ENCODE measurements around the gene TMEM106A.
"Not testable (repeated sequence)": the region's sequence is repeated elsewhere in the genome, so short reads cannot be mapped to it uniquely, and the experiment has no call there.

The TMEM106A gene

GRCh38 chr17:43186656-43187055 is 25.0 kb upstream of the TMEM106A start:
- not testable (repeated sequence) for H3K9ac ChIP-seq (ENCODE audit: low read depth, low read length); H3K27me3 ChIP-seq (ENCODE audit: control insufficient read depth, insufficient read depth, low read length); H3K4me3 ChIP-seq (ENCODE audit: low read depth, low read length); H3K9me3 ChIP-seq (ENCODE audit: control insufficient read depth, insufficient read depth, low read length); H3K4me1 ChIP-seq (ENCODE audit: control insufficient read depth, insufficient read depth, low read length)
- H3K36me3 ChIP-seq (ENCODE audit: control insufficient read depth, insufficient read depth, low read length), result peaks cover 16% of the 10 kb centered on the region

- H3K9ac ChIP-seq (ENCODE audit: low read depth, low read length), result no peak overlapping the region
- H3K4me1 ChIP-seq (ENCODE audit: control insufficient read depth, insufficient read depth, low read length), result no peaks in the 10 kb centered on the region
- no peak overlapping the region for H3K4me3 ChIP-seq (ENCODE audit: low read depth, low read length)
- H3K36me3 ChIP-seq (ENCODE audit: control insufficient read depth, insufficient read depth, low read length), result peaks cover 34% of the 10 kb centered on the region
- no peaks in the 10 kb centered on the region for H3K27me3 ChIP-seq (ENCODE audit: control insufficient read depth, insufficient read depth, low read length)
- no peaks in the 10 kb centered on the region for H3K9me3 ChIP-seq (ENCODE audit: control insufficient read depth, insufficient read depth, low read length)
Observed at GRCh38 chr17:43193251-43193650, 18.4 kb upstream of the TMEM106A start.

GRCh38 chr17:43199633-43200032 is 12.0 kb upstream of the TMEM106A start:
- H3K4me1 ChIP-seq (ENCODE audit: control insufficient read depth, insufficient read depth, low read length), result no peaks in the 10 kb centered on the region
- H3K9ac ChIP-seq (ENCODE audit: low read depth, low read length), result no peak overlapping the region
- H3K27me3 ChIP-seq (ENCODE audit: control insufficient read depth, insufficient read depth, low read length), result no peaks in the 10 kb centered on the region
- no peaks in the 10 kb centered on the region for H3K9me3 ChIP-seq (ENCODE audit: control insufficient read depth, insufficient read depth, low read length)
- peaks cover 16% of the 10 kb centered on the region for H3K36me3 ChIP-seq (ENCODE audit: control insufficient read depth, insufficient read depth, low read length)
- no peak overlapping the region for H3K4me3 ChIP-seq (ENCODE audit: low read depth, low read length)

- H3K9ac ChIP-seq (ENCODE audit: low read depth, low read length), result no peak overlapping the region
- H3K27me3 ChIP-seq (ENCODE audit: control insufficient read depth, insufficient read depth, low read length), result no peaks in the 10 kb centered on the region
- peaks cover 12% of the 10 kb centered on the region for H3K36me3 ChIP-seq (ENCODE audit: control insufficient read depth, insufficient read depth, low read length)
Observed at GRCh38 chr17:43200127-43200526, 11.5 kb upstream of the TMEM106A start.

GRCh38 chr17:43203013-43203412 is 8.7 kb upstream of the TMEM106A start:
- not testable (repeated sequence) for H3K4me3 ChIP-seq (ENCODE audit: low read depth, low read length); H3K9me3 ChIP-seq (ENCODE audit: control insufficient read depth, insufficient read depth, low read length); H3K27me3 ChIP-seq (ENCODE audit: control insufficient read depth, insufficient read depth, low read length); H3K9ac ChIP-seq (ENCODE audit: low read depth, low read length); H3K4me1 ChIP-seq (ENCODE audit: control insufficient read depth, insufficient read depth, low read length)
- H3K36me3 ChIP-seq (ENCODE audit: control insufficient read depth, insufficient read depth, low read length), result peaks cover 12% of the 10 kb centered on the region

More at GRCh38 chr17:43200127-43200526, 11.5 kb upstream of the TMEM106A start:
- no peak overlapping the region for H3K4me3 ChIP-seq (ENCODE audit: low read depth, low read length)
- H3K4me1 ChIP-seq (ENCODE audit: control insufficient read depth, insufficient read depth, low read length), result no peaks in the 10 kb centered on the region
- no peaks in the 10 kb centered on the region for H3K9me3 ChIP-seq (ENCODE audit: control insufficient read depth, insufficient read depth, low read length)

- Histone ChIP-seq H3K4me3 (ENCODE audit: low read depth, low read length) (no peak overlapping the region), H3K9ac (ENCODE audit: low read depth, low read length) (no peak overlapping the region), H3K27me3 (ENCODE audit: control insufficient read depth, insufficient read depth, low read length) (no peaks in the 10 kb centered on the region), H3K9me3 (ENCODE audit: control insufficient read depth, insufficient read depth, low read length) (no peaks in the 10 kb centered on the region), H3K36me3 (ENCODE audit: control insufficient read depth, insufficient read depth, low read length) (no peaks in the 10 kb centered on the region), H3K4me1 (ENCODE audit: control insufficient read depth, insufficient read depth, low read length) (peaks cover 5% of the 10 kb centered on the region)
Observed at GRCh38 chr17:43210576-43210975, 1.1 kb upstream of the TMEM106A start.

- Histone ChIP-seq H3K4me3 (ENCODE audit: low read depth, low read length) (peak overlapping the region; percentile 60), H3K9ac (ENCODE audit: low read depth, low read length) (peak overlapping the region; percentile 73), H3K4me1 (ENCODE audit: control insufficient read depth, insufficient read depth, low read length) (peaks cover 5% of the 10 kb centered on the region), H3K36me3 (ENCODE audit: control insufficient read depth, insufficient read depth, low read length) (no peaks in the 10 kb centered on the region), H3K9me3 (ENCODE audit: control insufficient read depth, insufficient read depth, low read length) (no peaks in the 10 kb centered on the region), H3K27me3 (ENCODE audit: control insufficient read depth, insufficient read depth, low read length) (no peaks in the 10 kb centered on the region)
Observed at GRCh38 chr17:43211123-43211479, 574 bp upstream of the TMEM106A start.

- Histone ChIP-seq H3K9ac (ENCODE audit: low read depth, low read length) (peak overlapping the region; percentile 83), H3K36me3 (ENCODE audit: control insufficient read depth, insufficient read depth, low read length) (no peaks in the 10 kb centered on the region), H3K9me3 (ENCODE audit: control insufficient read depth, insufficient read depth, low read length) (no peaks in the 10 kb centered on the region), H3K27me3 (ENCODE audit: control insufficient read depth, insufficient read depth, low read length) (no peaks in the 10 kb centered on the region), H3K4me1 (ENCODE audit: control insufficient read depth, insufficient read depth, low read length) (peaks cover 5% of the 10 kb centered on the region), H3K4me3 (ENCODE audit: low read depth, low read length) (peak overlapping the region; percentile 81)
Observed at GRCh38 chr17:43212641-43213490, 1.2 kb downstream of the TMEM106A start.

GRCh38 chr17:43213545-43213944 is 1.9 kb downstream of the TMEM106A start:
- Histone ChIP-seq H3K27me3 (ENCODE audit: control insufficient read depth, insufficient read depth, low read length) (no peaks in the 10 kb centered on the region), H3K4me3 (ENCODE audit: low read depth, low read length) (no peak overlapping the region), H3K36me3 (ENCODE audit: control insufficient read depth, insufficient read depth, low read length) (no peaks in the 10 kb centered on the region), H3K4me1 (ENCODE audit: control insufficient read depth, insufficient read depth, low read length) (peaks cover 5% of the 10 kb centered on the region), H3K9me3 (ENCODE audit: control insufficient read depth, insufficient read depth, low read length) (no peaks in the 10 kb centered on the region), H3K9ac (ENCODE audit: low read depth, low read length) (no peak overlapping the region)

GRCh38 chr17:43215341-43215740 is 3.7 kb downstream of the TMEM106A start:
- no peak overlapping the region for H3K9ac ChIP-seq (ENCODE audit: low read depth, low read length)
- no peaks in the 10 kb centered on the region for H3K9me3 ChIP-seq (ENCODE audit: control insufficient read depth, insufficient read depth, low read length)
- H3K4me1 ChIP-seq (ENCODE audit: control insufficient read depth, insufficient read depth, low read length), result peaks cover 5% of the 10 kb centered on the region

GRCh38 chr17:43216369-43216761 is 4.7 kb downstream of the TMEM106A start:
- peaks cover 3% of the 10 kb centered on the region for H3K36me3 ChIP-seq (ENCODE audit: control insufficient read depth, insufficient read depth, low read length)

More at GRCh38 chr17:43215341-43215740, 3.7 kb downstream of the TMEM106A start:
- no peaks in the 10 kb centered on the region for H3K27me3 ChIP-seq (ENCODE audit: control insufficient read depth, insufficient read depth, low read length)
- H3K4me3 ChIP-seq (ENCODE audit: low read depth, low read length), result no peak overlapping the region
- no peaks in the 10 kb centered on the region for H3K36me3 ChIP-seq (ENCODE audit: control insufficient read depth, insufficient read depth, low read length)

More at GRCh38 chr17:43216369-43216761, 4.7 kb downstream of the TMEM106A start:
- Histone ChIP-seq H3K9ac (ENCODE audit: low read depth, low read length) (no peak overlapping the region), H3K9me3 (ENCODE audit: control insufficient read depth, insufficient read depth, low read length) (no peaks in the 10 kb centered on the region), H3K4me3 (ENCODE audit: low read depth, low read length) (no peak overlapping the region), H3K27me3 (ENCODE audit: control insufficient read depth, insufficient read depth, low read length) (no peaks in the 10 kb centered on the region), H3K4me1 (ENCODE audit: control insufficient read depth, insufficient read depth, low read length) (peaks cover 5% of the 10 kb centered on the region)

Measured in iPS-15b (cell line).